Fibroblast of the aortic adventitia (primary cell): ENCODE measurements around the gene HEXA. TPM values are rescaled to one million over a fixed set of nuclear protein-coding genes. Genes with fewer than 3 reads are reported as not detected.
A peak's percentile ranks its signal among the peaks of the same experiment; 100 is the strongest.
"Not testable (repeated sequence)": the region's sequence is repeated elsewhere in the genome, so short reads cannot be mapped to it uniquely, and the experiment has no call there.

Source experiments
- DNase-seq: peaks from one replicate; pipeline ENCODE4 v3.0.0-alpha.2; 2010; ENCODE audit warnings: low read depth
- H3K4me3 ChIP-seq: 2 replicates; pipeline ENCODE4 v1.5.1; 2011; ENCODE audit warnings: low read depth, mild to moderate bottlenecking, control low read depth, low read length, moderate library complexity
- CTCF ChIP-seq: IDR thresholded peaks from 2 replicates; pipeline ENCODE4 v1.5.1; 2011; ENCODE audit warnings: mild to moderate bottlenecking, low read length, control low read depth, inconsistent platforms; ENCODE audit not compliant: insufficient read depth
- total RNA-seq: library from RNA; depleted of rRNA; stranded (reverse); fragments of >200 nt; gene quantifications from 2 replicates; pipeline ENCODE4 v1.2.3, GENCODE V29; 2012; ENCODE audit warnings: low replicate concordance

HEXA gene
- total RNA-seq, 1 donor, result 89.0 TPM

GRCh38 chr15:72389231-72389630, 13.4 kb upstream of the HEXA start:
- peak; percentile 75 for DNase-seq
- TF ChIP-seq CTCF, result no peak
- H3K4me3 ChIP-seq, result no peak overlapping the region

GRCh38 chr15:72387741-72388140, 11.9 kb upstream of the HEXA start:
- no peak for TF ChIP-seq CTCF
- H3K4me3 ChIP-seq, result no peak overlapping the region
- no peak for DNase-seq

GRCh38 chr15:72382146-72382545, 6.3 kb upstream of the HEXA start:
- peak; percentile 33 for TF ChIP-seq CTCF
- no peak for DNase-seq
- no peak overlapping the region for H3K4me3 ChIP-seq

- no peak overlapping the region for H3K4me3 ChIP-seq
- no peak for DNase-seq
- TF ChIP-seq CTCF, result no peak
Observed at GRCh38 chr15:72380743-72381142, 4.9 kb upstream of the HEXA start.

GRCh38 chr15:72379856-72380430, 4.1 kb upstream of the HEXA start:
- no peak for DNase-seq
- TF ChIP-seq CTCF, result no peak

GRCh38 chr15:72379106-72379505, 3.3 kb upstream of the HEXA start:
- H3K4me3 ChIP-seq, DNase-seq: not testable (repeated sequence)

More at GRCh38 chr15:72379856-72380430, 4.1 kb upstream of the HEXA start:
- H3K4me3 ChIP-seq, result no peak overlapping the region

- DNase-seq, result no peak
- no peak overlapping the region for H3K4me3 ChIP-seq
- TF ChIP-seq CTCF, result no peak
Observed at GRCh38 chr15:72377331-72377730, 1.5 kb upstream of the HEXA start.

GRCh38 chr15:72375501-72375845, 341 bp downstream of the HEXA start:
- peak overlapping the region; percentile 96 for H3K4me3 ChIP-seq
- DNase-seq, result no peak
- TF ChIP-seq CTCF, result no peak
